ENCODE data around the gene VTI1B. TPM values are rescaled to one million over a fixed set of nuclear protein-coding genes. Genes with fewer than 3 reads are reported as not detected.

VTI1B gene
- total and polyA plus RNA-seq, 10 of the 15 experiments (the other 5 are each of a cell fraction or from before 2014, with no cell fraction given) = 15.0 to 117 (median 50.5) TPM

- RAD21 ChIA-PET (ENCODE audit: unreplicated experiment) = no interaction called here
- H3K27ac ChIP-seq (ENCODE audit: control insufficient read depth, insufficient read depth) = no peak overlapping the region
- WGBS (ENCODE audit: insufficient coverage, insufficient replicate concordance, low lambda C conversion rate, missing lambda C conversion rate) = 96% methylated on average over 3 of the region's 3 CpGs
- CTCF ChIA-PET = no interaction called here
- H3K79me2 ChIP-seq (ENCODE audit: control insufficient read depth, insufficient read depth, low read length) = no peaks in the 10 kb centered on the region
- TF ChIP-seq YBX1 (IDR thresholded peaks at IDR 0.05) = no peak
- no peak for TF ChIP-seq IKZF2 (IDR thresholded peaks at IDR 0.05)
- no peak for TF ChIP-seq ZNF384 (IDR thresholded peaks at IDR 0.05; ENCODE audit: borderline replicate concordance, low read depth, low read length)
- TF ChIP-seq ATF7 (IDR thresholded peaks at IDR 0.05; ENCODE audit: low read depth) = no peak
- TF ChIP-seq CEBPB (IDR thresholded peaks at IDR 0.05; ENCODE audit: borderline replicate concordance in 1 of 2, low read depth in 2 of 2, low read length in 2 of 2) = no peak
- TF ChIP-seq TCF7 (IDR thresholded peaks at IDR 0.05; ENCODE audit: borderline replicate concordance) = no peak
- no peak overlapping the region for H3K4me3 ChIP-seq
- in situ Hi-C loops (cut with MboI) = no loop called here
- H3K9ac ChIP-seq (ENCODE audit: control insufficient read depth, insufficient read depth, low read length) = no peak overlapping the region
- FAIRE-seq (no peak), DNase-seq (ENCODE audit: low read depth, low spot score) (no peak), ATAC-seq (no peak)
- H3K4me1 ChIP-seq (ENCODE audit: control insufficient read depth, insufficient read depth, low read length) = no peaks in the 10 kb centered on the region
- H3K27me3 ChIP-seq (replicated peaks in 1 of 2; ENCODE audit: control insufficient read depth in 2 of 2, insufficient read depth in 2 of 2, low read length in 1 of 2) = no peaks in the 10 kb centered on the region
- no peak overlapping the region for H2AFZ ChIP-seq (ENCODE audit: control insufficient read depth, low read depth, low read length)
- POLR2A ChIA-PET = no interaction called here
- intact Hi-C loops (cut with micrococcal nuclease; ENCODE audit: unreplicated experiment) = no loop called here
- H4K20me1 ChIP-seq (ENCODE audit: control insufficient read depth, insufficient read depth) = no peaks in the 10 kb centered on the region
- H3K9me3 ChIP-seq (replicated peaks; ENCODE audit: control insufficient read depth, insufficient read depth, low read length) = no peaks in the 10 kb centered on the region
- H3K4me2 ChIP-seq (ENCODE audit: control insufficient read depth, insufficient read depth) = no peak overlapping the region
- H3K36me3 ChIP-seq (ENCODE audit: control insufficient read depth in 2 of 2, insufficient read depth in 2 of 2, low read length in 1 of 2) = peaks cover 4 to 8% of the 10 kb centered on the region in 2 experiments
- no TSS peak for BruUV-seq (replicated peaks)
- SMC1A ChIA-PET (ENCODE audit: uncharacterized antibody, unreplicated experiment) = interaction anchor here (0.6 kb wide), 1 partner anchor 36 kb away, joined by 4 read pairs; no protein-coding TSS in a partner anchor
These were observed 28.3 kb downstream of the VTI1B start for GRCh38 chr14:67646131-67646530.

- intact Hi-C loops (cut with micrococcal nuclease; ENCODE audit: unreplicated experiment) = no loop called here
- no peak for FAIRE-seq
- no peak for TF ChIP-seq TARDBP (IDR thresholded peaks at IDR 0.05; ENCODE audit: borderline replicate concordance)
- TF ChIP-seq ZBTB4 (CRISPR knock-in tag; IDR thresholded peaks at IDR 0.05) = no peak
- no peak overlapping the region for H3K4me2 ChIP-seq (ENCODE audit: control insufficient read depth, insufficient read depth)
- ATAC-seq = no peak
- in situ Hi-C loops (cut with MboI) = no loop called here
- ChIA-PET CTCF (no interaction called here), RAD21 (ENCODE audit: unreplicated experiment) (interaction anchor here (2.0 to 3.9 kb wide), 2 partner anchors 22 to 26 kb away, joined by 7 to 19 read pairs; partner anchors contain the start of gene ARG2), POLR2A (no interaction called here), SMC1A (ENCODE audit: uncharacterized antibody, unreplicated experiment) (interaction anchor here (3.7 kb wide), 1 partner anchor 21 kb away, joined by 15 read pairs; no protein-coding TSS in a partner anchor)
- no peak overlapping the region for H3K9ac ChIP-seq (ENCODE audit: control insufficient read depth, insufficient read depth, low read length)
- no peak overlapping the region for H3K27ac ChIP-seq (ENCODE audit: control insufficient read depth, insufficient read depth)
- no peak overlapping the region for H3K4me3 ChIP-seq
- peaks cover 4 to 8% of the 10 kb centered on the region in 2 experiments for H3K36me3 ChIP-seq (ENCODE audit: control insufficient read depth in 2 of 2, insufficient read depth in 2 of 2, low read length in 1 of 2)
- no peak overlapping the region for H2AFZ ChIP-seq (ENCODE audit: control insufficient read depth, low read depth, low read length)
- BruUV-seq (replicated peaks) = no TSS peak
- H3K9me3 ChIP-seq (replicated peaks; ENCODE audit: control insufficient read depth, insufficient read depth, low read length) = no peaks in the 10 kb centered on the region
- no peaks in the 10 kb centered on the region for H3K79me2 ChIP-seq (ENCODE audit: control insufficient read depth, insufficient read depth, low read length)
- no peaks in the 10 kb centered on the region for H4K20me1 ChIP-seq (ENCODE audit: control insufficient read depth, insufficient read depth)
- DNase-seq (ENCODE audit: low read depth, low spot score) = no peak
- H3K27me3 ChIP-seq (replicated peaks in 1 of 2; ENCODE audit: control insufficient read depth in 2 of 2, insufficient read depth in 2 of 2, low read length in 1 of 2) = no peaks in the 10 kb centered on the region
- H3K4me1 ChIP-seq (ENCODE audit: control insufficient read depth, insufficient read depth, low read length) = no peaks in the 10 kb centered on the region
- WGBS (ENCODE audit: insufficient coverage, insufficient replicate concordance, low lambda C conversion rate, missing lambda C conversion rate) = 96% methylated on average over 5 of the region's 5 CpGs
These were observed 29.0 kb downstream of the VTI1B start for GRCh38 chr14:67645414-67645813.

Measured in GM12878 (cell line).